Naive B cell (primary cell): Measurements from ENCODE around the gene TLR5. TPM values are rescaled to one million over a fixed set of nuclear protein-coding genes. Genes with fewer than 3 reads are reported as not detected.

Experiments used
- ATAC-seq, 2 donors: fragments of 150-1000 bp; cut with Tn5 transposase; 2 replicates each; pipeline ENCODE4 v1.10.0; 2021; ENCODE audit warnings: low read depth in 2 of 2, mild to moderate bottlenecking in 2 of 2, moderate library complexity in 2 of 2
- DNase-seq: peaks from one replicate; pipeline ENCODE4 v3.0.0; 2022
- H3K27ac Mint-ChIP-seq, 6 donors: one replicate each; pipeline ENCODE4 v1.8.0; 2020 to 2022; ENCODE audit warnings: mild to moderate bottlenecking in 6 of 6, mixed read lengths in 6 of 6, moderate library complexity in 5 of 6, inconsistent platforms in 2 of 6
- H3K27me3 Mint-ChIP-seq, 3 donors: one replicate each; pipeline ENCODE4 v1.8.0; 2021 to 2022; ENCODE audit warnings: mixed read lengths in 3 of 3, mild to moderate bottlenecking in 1 of 3
- H3K36me3 Mint-ChIP-seq, 2 donors: one replicate each; pipeline ENCODE4 v1.8.0; 2020 to 2022; ENCODE audit warnings: mixed read lengths in 2 of 2, inconsistent platforms in 1 of 2, mild to moderate bottlenecking in 1 of 2
- H3K4me1 Mint-ChIP-seq, 3 donors: one replicate each; pipeline ENCODE4 v1.8.0; 2020 to 2022; ENCODE audit warnings: mixed read lengths in 3 of 3, inconsistent platforms in 1 of 3, mild to moderate bottlenecking in 1 of 3, moderate library complexity in 1 of 3
- H3K4me3 Mint-ChIP-seq, 8 donors: one replicate each; pipeline ENCODE4 v1.8.0; 2020 to 2022; ENCODE audit warnings: mild to moderate bottlenecking in 8 of 8, mixed read lengths in 8 of 8, moderate library complexity in 8 of 8, inconsistent platforms in 2 of 8
- H3K9me3 Mint-ChIP-seq, 7 donors: one replicate each; pipeline ENCODE4 v1.8.0; 2020 to 2022; ENCODE audit warnings: mixed read lengths in 7 of 7, mild to moderate bottlenecking in 5 of 7, inconsistent platforms in 2 of 7, moderate library complexity in 1 of 7
- polyA plus RNA-seq, 6 donors: library from polyadenylated mRNA; unstranded; fragments of 300-500 nt; fragmentation: Illumina TruSeq; gene quantifications; one replicate each; pipeline ENCODE4 v1.2.3, GENCODE V29; 2021; ENCODE audit warnings: low read depth in 6 of 6

TLR5 gene
- polyA plus RNA-seq, 6 donors from 2014 or later, result 0.24 to 0.91 (median 0.35) TPM; not detected in 2

GRCh38 chr1:223068900-223069665 lies 74.0 kb downstream of the TLR5 start:
- Mint-ChIP-seq H3K4me1 (no peaks in the 10 kb centered on the region), H3K9me3 (no peaks in the 10 kb centered on the region), H3K36me3 (no peaks in the 10 kb centered on the region), H3K4me3 (no peak overlapping the region), H3K27ac (no peak overlapping the region), H3K27me3 (peaks cover 0 to 12% (median 7%) of the 10 kb centered on the region in 3 donors)
- ATAC-seq (no peak), DNase-seq (no peak)

- no peak for ATAC-seq
- no peaks in the 10 kb centered on the region for H3K9me3 Mint-ChIP-seq
- H3K4me3 Mint-ChIP-seq, result no peak overlapping the region
- no peak overlapping the region for H3K27ac Mint-ChIP-seq
- peaks cover 0 to 6% (median 0%) of the 10 kb centered on the region in 3 donors for H3K27me3 Mint-ChIP-seq
- no peaks in the 10 kb centered on the region for H3K36me3 Mint-ChIP-seq
- H3K4me1 Mint-ChIP-seq, result no peaks in the 10 kb centered on the region
- no peak for DNase-seq
Observed at GRCh38 chr1:223067914-223068313, 75.1 kb downstream of the TLR5 start.

- Mint-ChIP-seq H3K9me3 (no peaks in the 10 kb centered on the region), H3K4me3 (no peak overlapping the region), H3K27me3 (no peaks in the 10 kb centered on the region), H3K36me3 (no peaks in the 10 kb centered on the region), H3K4me1 (no peaks in the 10 kb centered on the region), H3K27ac (no peak overlapping the region)
- DNase-seq (no peak), ATAC-seq (no peak)
Observed at GRCh38 chr1:223066415-223066814, 76.6 kb downstream of the TLR5 start.

- Mint-ChIP-seq H3K9me3 (no peaks in the 10 kb centered on the region), H3K27me3 (peaks cover 0 to 4% (median 0%) of the 10 kb centered on the region in 3 donors), H3K27ac (no peak overlapping the region), H3K36me3 (no peaks in the 10 kb centered on the region), H3K4me1 (no peaks in the 10 kb centered on the region), H3K4me3 (no peak overlapping the region)
- DNase-seq (no peak), ATAC-seq (no peak)
Observed at GRCh38 chr1:223062177-223062576, 80.9 kb downstream of the TLR5 start.

- ATAC-seq, result no peak
- Mint-ChIP-seq H3K9me3 (no peaks in the 10 kb centered on the region), H3K36me3 (no peaks in the 10 kb centered on the region), H3K27ac (peak overlapping the region in 1 of 6 donors; percentile 31), H3K4me1 (no peaks in the 10 kb centered on the region), H3K27me3 (peaks cover 0 to 4% (median 0%) of the 10 kb centered on the region in 3 donors), H3K4me3 (no peak overlapping the region)
- no peak for DNase-seq
Observed at GRCh38 chr1:223059526-223059925, 83.5 kb downstream of the TLR5 start.

Other genes starting within 250 kb of the TLR5 start
- gene SUSD4, start 220.9 kb upstream of the TLR5 start, polyA plus RNA-seq, result not detected